Transverse colon (tissue), 4 donors: Measurements from ENCODE around the gene MROH2A. TPM values are rescaled to one million over a fixed set of nuclear protein-coding genes. Genes with fewer than 3 reads are reported as not detected.

Source experiments
- DNase-seq: peaks from one replicate; pipeline ENCODE4 v3.0.0-alpha.2; 2019
- H3K27ac ChIP-seq, 4 donors: fragments of 200-600 bp; sonication (generic); 2 replicates each; pipeline ENCODE4 v1.5.1; 2016 to 2018; ENCODE audit warnings: inconsistent platforms in 4 of 4
- H3K27me3 ChIP-seq: fragments of 200-600 bp; sonication (generic); 2 replicates; pipeline ENCODE4 v1.5.1; 2017; ENCODE audit warnings: inconsistent platforms
- H3K36me3 ChIP-seq, 4 donors: fragments of 200-600 bp; sonication (generic); 2 replicates each; pipeline ENCODE4 v1.5.1; 2017 to 2019; ENCODE audit warnings: inconsistent platforms in 4 of 4
- H3K4me1 ChIP-seq, 4 donors: fragments of 200-600 bp; sonication (generic); 2 replicates each; pipeline ENCODE4 v1.5.1; 2017 to 2020; ENCODE audit warnings: inconsistent platforms in 4 of 4
- H3K4me3 ChIP-seq, 4 donors: fragments of 200-600 bp; sonication (generic); 1 replicate in 1 of 4; 2 replicates in 3 of 4; pipeline versions ENCODE4 v1.5.1 to v1.6.1; 2017 to 2019; ENCODE audit warnings: inconsistent platforms in 4 of 4
- H3K9me3 ChIP-seq, 2 donors: fragments of 200-600 bp; sonication (generic); 2 replicates each; pipeline ENCODE4 v1.5.1; 2017 to 2019; ENCODE audit warnings: inconsistent platforms in 2 of 2
- CTCF ChIP-seq, 5 experiments: fragments of 200-600 bp in 3 of 5; fragments of 450-650 bp in 2 of 5; sonication (generic) in 3 of 5; IDR thresholded peaks; 1 replicate in 2 of 5; 2 replicates in 3 of 5; pipeline ENCODE4 v1.5.1; 2016 to 2017; ENCODE audit warnings: antibody characterized with exemption in 5 of 5, inconsistent platforms in 3 of 5, mild to moderate bottlenecking in 2 of 5, moderate library complexity in 1 of 5
- EP300 ChIP-seq: sonication (generic); formaldehyde crosslinking; IDR thresholded peaks from one replicate; pipeline ENCODE4 v1.6.1; 2017; ENCODE audit warnings: antibody characterized with exemption, low read depth
- POLR2A ChIP-seq: fragments of 450-650 bp; IDR thresholded peaks from one replicate; pipeline ENCODE4 v1.6.1; 2016; ENCODE audit warnings: antibody characterized with exemption, mild to moderate bottlenecking, moderate library complexity
- POLR2AphosphoS5 ChIP-seq, 3 donors: sonication (generic); formaldehyde crosslinking; IDR thresholded peaks; one replicate each; pipeline ENCODE4 v1.6.1; 2016; ENCODE audit warnings: antibody characterized with exemption in 3 of 3
- WGBS, 2 donors: methylation state at CpG; one replicate each; pipeline ENCODE4 v1.1.5; 2018; ENCODE audit warnings: low coverage in 1 of 2; 5-methylcytosine and 5-hydroxymethylcytosine counted together
- in situ Hi-C, 4 donors: fragments of 200-750 bp; cut with MboI; loops; one replicate each; pipeline versions ENCODE4 v1.15.0 to v1.15.1; 2017; ENCODE audit warnings: low sequenced_read_pairs in 3 of 4, low pct_ligation_motif_present in 1 of 4, low pct_unique_long_range_greater_than_20kb in 1 of 4
- intact Hi-C: fragments of 100-400 bp; cut with DNase I; formaldehyde crosslinking; loops from one replicate; pipeline ENCODE4 v1.15.1; 2023; ENCODE audit warnings: low total_unique reads
- total RNA-seq, 4 donors: library from RNA; depleted of rRNA; stranded (reverse); fragments of >200 nt; gene quantifications; one replicate each; pipeline ENCODE4 v1.1.0, GENCODE V29; 2016

Gene MROH2A
- total RNA-seq, 4 donors from 2014 or later, result 0.14 TPM; not detected in 3

GRCh38 chr2:233816771-233817170, 38.6 kb downstream of the MROH2A start:
- in situ Hi-C loops, result no loop called here

GRCh38 chr2:233817361-233817911, 39.3 kb downstream of the MROH2A start:
- DNase-seq, result no peak

More at GRCh38 chr2:233816771-233817170, 38.6 kb downstream of the MROH2A start:
- peak; percentile 5 for DNase-seq
- intact Hi-C loops, result no loop called here
- 17 to 83% methylated on average over 1 to 4 of the region's 4 CpGs for WGBS, 2 donors
- H3K27ac ChIP-seq, result no peak overlapping the region
- no peak overlapping the region for H3K4me3 ChIP-seq
- H3K36me3 ChIP-seq, result no peaks in the 10 kb centered on the region
- TF ChIP-seq POLR2AphosphoS5 (IDR thresholded peaks at IDR 0.05) (no peak), POLR2A (no peak), EP300 (no peak), CTCF (IDR thresholded peaks at IDR 0.05) (no peak)
- H3K9me3 ChIP-seq, result no peaks in the 10 kb centered on the region
- H3K4me1 ChIP-seq, result no peaks in the 10 kb centered on the region
- H3K27me3 ChIP-seq, result no peaks in the 10 kb centered on the region

GRCh38 chr2:233817995-233818638, 40.0 kb downstream of the MROH2A start:
- WGBS, 2 donors, result 80 to 83% methylated on average over 1 to 11 of the region's 11 CpGs
- no peak for TF ChIP-seq CTCF (IDR thresholded peaks at IDR 0.05)
- TF ChIP-seq POLR2A, result no peak
- no peak for TF ChIP-seq POLR2AphosphoS5 (IDR thresholded peaks at IDR 0.05)
- no peak for TF ChIP-seq EP300
- no peak overlapping the region for H3K4me3 ChIP-seq
- H3K27me3 ChIP-seq, result no peaks in the 10 kb centered on the region
- no peaks in the 10 kb centered on the region for H3K4me1 ChIP-seq
- H3K9me3 ChIP-seq, result no peaks in the 10 kb centered on the region
- DNase-seq, result peak; percentile 4
- in situ Hi-C loops (no loop called here), intact Hi-C loops (no loop called here)
- H3K36me3 ChIP-seq, result no peaks in the 10 kb centered on the region
- no peak overlapping the region for H3K27ac ChIP-seq

More at GRCh38 chr2:233817361-233817911, 39.3 kb downstream of the MROH2A start:
- intact Hi-C loops, result no loop called here
- in situ Hi-C loops, result no loop called here
- Histone ChIP-seq H3K27me3 (no peaks in the 10 kb centered on the region), H3K27ac (no peak overlapping the region), H3K9me3 (no peaks in the 10 kb centered on the region), H3K36me3 (no peaks in the 10 kb centered on the region), H3K4me1 (no peaks in the 10 kb centered on the region), H3K4me3 (no peak overlapping the region)
- 80% methylated on average over 3 of the region's 3 CpGs; no CpG with 5 or more reads in 1 of the 2 donors for WGBS, 2 donors
- TF ChIP-seq EP300 (no peak), POLR2AphosphoS5 (IDR thresholded peaks at IDR 0.05) (no peak)

GRCh38 chr2:233818639-233819621, 40.8 kb downstream of the MROH2A start:
- Histone ChIP-seq H3K27ac (no peak overlapping the region), H3K9me3 (no peaks in the 10 kb centered on the region), H3K27me3 (no peaks in the 10 kb centered on the region), H3K36me3 (no peaks in the 10 kb centered on the region), H3K4me3 (no peak overlapping the region), H3K4me1 (no peaks in the 10 kb centered on the region)
- in situ Hi-C loops, result no loop called here
- WGBS, 2 donors, result 74 to 85% methylated on average over 6 to 17 of the region's 17 CpGs
- intact Hi-C loops, result no loop called here
- DNase-seq, result peak; percentile 5
- TF ChIP-seq CTCF (IDR thresholded peaks at IDR 0.05) (no peak), POLR2A (no peak), EP300 (no peak), POLR2AphosphoS5 (IDR thresholded peaks at IDR 0.05) (no peak)
